Breast epithelium (tissue), 4 donors: ENCODE measurements around the gene RBM12. TPM values are rescaled to one million over a fixed set of nuclear protein-coding genes. Genes with fewer than 3 reads are reported as not detected.
A peak's percentile ranks its signal among the peaks of the same experiment; 100 is the strongest.

Experiments used
- DNase-seq, 2 donors: peaks; one replicate each; pipeline ENCODE4 v3.0.0-alpha.2; 2019; ENCODE audit warnings: low spot score in 2 of 2
- H3K27ac ChIP-seq, 2 donors: fragments of 200-600 bp; sonication (generic) in 1 of 2; one replicate each; pipeline ENCODE4 v1.5.1; 2016 to 2019; ENCODE audit warnings: mild to moderate bottlenecking in 1 of 2
- H3K27me3 ChIP-seq, 2 donors: fragments of 200-600 bp; sonication (generic) in 1 of 2; one replicate each; pipeline versions ENCODE4 v1.5.1 to v1.6.0; 2017 to 2019; ENCODE audit warnings: control low read depth in 1 of 2, mild to moderate bottlenecking in 1 of 2
- H3K36me3 ChIP-seq: fragments of 200-600 bp; one replicate; pipeline ENCODE4 v1.5.1; 2019
- H3K4me1 ChIP-seq, 2 donors: fragments of 200-600 bp; sonication (generic); one replicate each; pipeline ENCODE4 v1.5.1; 2016 to 2019; ENCODE audit warnings: control low read depth in 1 of 2
- H3K4me3 ChIP-seq, 3 donors: fragments of 200-600 bp; sonication (generic); 1 replicate in 2 of 3; 2 replicates in 1 of 3; pipeline ENCODE4 v1.5.1; 2016 to 2019; ENCODE audit warnings: mild to moderate bottlenecking in 3 of 3, moderate library complexity in 2 of 3
- H3K9me3 ChIP-seq, 2 donors: fragments of 200-600 bp; sonication (generic) in 1 of 2; one replicate each; pipeline ENCODE4 v1.5.1; 2016 to 2019; ENCODE audit warnings: control low read depth in 1 of 2
- POLR2A ChIP-seq: fragments of 450-650 bp; IDR thresholded peaks from one replicate; pipeline ENCODE4 v1.6.1; 2016; ENCODE audit warnings: antibody characterized with exemption, mild to moderate bottlenecking, moderate library complexity
- POLR2AphosphoS5 ChIP-seq, 3 donors: sonication (generic); formaldehyde crosslinking; IDR thresholded peaks; one replicate each; pipeline ENCODE4 v1.6.1; 2017; ENCODE audit warnings: antibody characterized with exemption in 3 of 3
- intact Hi-C: fragments of 100-400 bp; cut with DNase I; formaldehyde crosslinking; loops from one replicate; pipeline ENCODE4 v1.15.1; 2023; ENCODE audit warnings: low total_unique reads
- total RNA-seq, 3 donors: library from RNA; depleted of rRNA; stranded (reverse); fragments of >200 nt; gene quantifications; one replicate each; pipeline ENCODE4 v1.1.0, GENCODE V29; 2016
- TF ChIP-seq, protein P1 (sequence below), 3 donors: fragments of 450-650 bp; IDR thresholded peaks; one replicate each; pipeline ENCODE4 v1.5.1; 2016 to 2017; ENCODE audit warnings: antibody characterized with exemption in 3 of 3, mild to moderate bottlenecking in 3 of 3, moderate library complexity in 3 of 3

Gene RBM12
- total RNA-seq, 3 donors from 2014 or later: 22.7 to 40.1 (median 34.4) TPM

DNA sequence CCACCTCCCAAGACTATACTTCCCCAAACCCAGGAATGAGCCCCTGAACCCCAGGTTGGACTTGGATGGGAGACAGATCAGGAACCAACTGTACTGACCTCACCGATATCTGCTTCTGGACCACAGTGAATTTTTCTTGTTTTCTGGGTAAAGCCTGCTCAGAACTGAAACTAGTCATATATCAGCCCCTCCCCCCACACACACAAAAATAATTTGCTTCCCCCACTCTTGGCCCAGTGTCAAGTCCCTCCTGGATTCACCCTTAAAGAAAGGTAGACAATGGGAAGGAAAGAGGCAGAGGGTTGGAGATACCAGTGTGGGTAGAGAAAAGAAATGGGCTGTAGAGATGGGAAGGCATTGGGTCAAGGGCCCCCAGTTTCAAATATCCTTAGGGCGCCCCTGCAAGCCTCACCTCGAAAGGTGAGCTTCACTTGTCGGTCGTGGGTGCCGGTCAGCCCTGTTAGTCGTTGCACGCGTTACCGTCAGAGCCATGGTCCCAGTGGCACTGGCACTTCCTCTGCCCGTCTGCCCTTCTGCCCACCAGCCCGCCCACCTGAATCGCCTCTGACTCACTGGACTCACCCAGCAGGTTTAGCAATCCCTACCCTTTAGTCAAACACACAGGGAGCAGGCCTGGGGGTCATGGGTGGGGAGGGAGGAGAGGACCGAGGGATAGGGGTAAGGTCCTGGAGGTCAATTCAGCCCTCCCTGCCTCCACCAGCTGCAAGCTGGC, 57.5 kb downstream of the RBM12 start:
- no peak overlapping the region for H3K27ac ChIP-seq
- no peaks in the 10 kb centered on the region for H3K4me1 ChIP-seq
- TF ChIP-seq, protein P1, sequence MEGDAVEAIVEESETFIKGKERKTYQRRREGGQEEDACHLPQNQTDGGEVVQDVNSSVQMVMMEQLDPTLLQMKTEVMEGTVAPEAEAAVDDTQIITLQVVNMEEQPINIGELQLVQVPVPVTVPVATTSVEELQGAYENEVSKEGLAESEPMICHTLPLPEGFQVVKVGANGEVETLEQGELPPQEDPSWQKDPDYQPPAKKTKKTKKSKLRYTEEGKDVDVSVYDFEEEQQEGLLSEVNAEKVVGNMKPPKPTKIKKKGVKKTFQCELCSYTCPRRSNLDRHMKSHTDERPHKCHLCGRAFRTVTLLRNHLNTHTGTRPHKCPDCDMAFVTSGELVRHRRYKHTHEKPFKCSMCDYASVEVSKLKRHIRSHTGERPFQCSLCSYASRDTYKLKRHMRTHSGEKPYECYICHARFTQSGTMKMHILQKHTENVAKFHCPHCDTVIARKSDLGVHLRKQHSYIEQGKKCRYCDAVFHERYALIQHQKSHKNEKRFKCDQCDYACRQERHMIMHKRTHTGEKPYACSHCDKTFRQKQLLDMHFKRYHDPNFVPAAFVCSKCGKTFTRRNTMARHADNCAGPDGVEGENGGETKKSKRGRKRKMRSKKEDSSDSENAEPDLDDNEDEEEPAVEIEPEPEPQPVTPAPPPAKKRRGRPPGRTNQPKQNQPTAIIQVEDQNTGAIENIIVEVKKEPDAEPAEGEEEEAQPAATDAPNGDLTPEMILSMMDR (IDR thresholded peaks at IDR 0.05): no peak
- TF ChIP-seq POLR2A (no peak), POLR2AphosphoS5 (IDR thresholded peaks at IDR 0.05) (no peak)
- intact Hi-C loops: no loop called here
- DNase-seq: no peak
- no peaks in the 10 kb centered on the region for H3K9me3 ChIP-seq
- H3K36me3 ChIP-seq: no peaks in the 10 kb centered on the region
- H3K27me3 ChIP-seq: no peaks in the 10 kb centered on the region
- no peak overlapping the region for H3K4me3 ChIP-seq

DNA sequence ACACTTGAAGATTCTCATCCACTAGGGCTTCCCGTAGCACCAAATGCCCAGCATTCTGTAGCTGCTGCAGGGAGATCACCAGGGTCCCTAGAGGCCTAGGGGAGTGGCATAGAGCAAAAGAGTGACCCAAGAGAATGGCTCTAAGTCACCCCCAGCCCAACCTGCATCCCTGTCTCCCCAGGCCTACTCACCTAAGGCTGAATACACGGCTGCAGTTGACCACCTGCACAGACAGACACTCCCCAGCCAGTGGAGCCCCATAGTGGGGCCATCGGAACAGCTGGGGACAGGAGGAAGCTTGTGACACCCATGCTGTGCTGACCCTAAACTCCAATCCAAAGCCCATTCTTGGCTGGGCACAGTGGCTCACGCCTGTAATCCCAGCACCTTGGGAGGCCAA, 58.6 kb downstream of the RBM12 start:
- Histone ChIP-seq H3K9me3 (no peaks in the 10 kb centered on the region), H3K36me3 (no peaks in the 10 kb centered on the region), H3K27ac (no peak overlapping the region), H3K4me1 (no peaks in the 10 kb centered on the region), H3K27me3 (no peaks in the 10 kb centered on the region), H3K4me3 (no peak overlapping the region)
- intact Hi-C loops: no loop called here
- no peak for DNase-seq
- no peak for TF ChIP-seq POLR2A
- no peak for TF ChIP-seq POLR2AphosphoS5 (IDR thresholded peaks at IDR 0.05)
- TF ChIP-seq, protein P1 (IDR thresholded peaks at IDR 0.05): no peak

DNA sequence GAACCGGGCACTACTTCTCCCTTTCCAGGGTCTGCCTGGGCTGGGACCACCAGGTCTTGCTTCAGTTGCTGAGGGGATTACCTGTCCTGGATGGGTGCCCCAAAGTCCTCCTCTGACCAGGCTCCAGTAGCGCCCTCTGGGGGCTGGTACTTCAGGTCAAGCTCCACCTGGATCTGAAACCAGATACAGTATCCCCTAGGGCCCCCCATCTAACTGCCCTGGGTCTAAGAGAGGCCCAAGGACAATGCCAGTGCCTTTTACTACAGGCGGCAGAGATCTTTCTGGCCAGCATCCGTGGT, 60.3 kb downstream of the RBM12 start:
- no peaks in the 10 kb centered on the region for H3K36me3 ChIP-seq

DNA sequence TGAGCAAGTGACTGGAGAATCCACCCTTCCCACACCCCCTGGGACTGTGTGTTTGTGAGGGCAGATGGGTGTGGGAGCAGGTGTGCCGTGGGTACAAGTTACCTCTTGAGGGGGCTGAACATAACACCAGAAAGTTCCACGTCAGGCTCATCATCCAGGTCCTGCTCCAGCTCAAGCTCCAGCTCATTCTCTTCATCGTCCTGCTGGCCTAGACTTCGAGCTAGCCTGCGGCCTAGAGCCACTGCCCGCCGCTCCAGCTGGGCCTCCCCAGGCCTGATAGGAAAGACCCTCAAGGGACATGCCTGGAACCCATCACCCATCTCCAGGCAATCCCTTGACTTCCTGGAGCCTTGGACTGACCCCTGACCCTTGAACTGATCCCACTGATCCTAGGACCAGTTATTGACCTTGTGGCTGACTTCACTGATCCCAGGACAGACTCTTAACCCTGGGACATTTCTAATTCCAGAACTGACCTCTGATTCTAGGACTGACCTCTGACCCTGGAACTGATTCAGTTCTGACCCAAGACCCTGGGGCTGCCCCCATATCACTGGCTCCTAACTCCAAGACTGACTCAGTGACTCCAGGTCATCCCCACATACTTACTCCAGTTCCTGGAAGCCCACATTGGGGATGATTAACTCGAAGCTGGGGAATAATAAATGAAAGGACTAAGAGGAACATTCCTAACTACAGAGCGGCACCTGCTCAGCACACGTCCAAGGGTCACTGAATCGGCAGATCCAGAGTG, 60.8 kb downstream of the RBM12 start:
- no peak overlapping the region for H3K27ac ChIP-seq
- H3K27me3 ChIP-seq: no peaks in the 10 kb centered on the region
- H3K4me3 ChIP-seq: no peak overlapping the region
- H3K9me3 ChIP-seq: no peaks in the 10 kb centered on the region
- TF ChIP-seq POLR2A: no peak
- TF ChIP-seq POLR2AphosphoS5 (IDR thresholded peaks at IDR 0.05): no peak
- TF ChIP-seq, protein P1 (IDR thresholded peaks at IDR 0.05): no peak
- intact Hi-C loops: no loop called here
- H3K4me1 ChIP-seq: no peaks in the 10 kb centered on the region
- no peak for DNase-seq
- H3K36me3 ChIP-seq: no peaks in the 10 kb centered on the region

More for the DNA sequence above, 60.3 kb downstream of the RBM12 start:
- no peak overlapping the region for H3K4me3 ChIP-seq
- intact Hi-C loops: no loop called here
- H3K27me3 ChIP-seq: no peaks in the 10 kb centered on the region
- H3K4me1 ChIP-seq: no peaks in the 10 kb centered on the region
- no peaks in the 10 kb centered on the region for H3K9me3 ChIP-seq
- DNase-seq: peak in 1 of 2 donors; percentile 47
- TF ChIP-seq POLR2AphosphoS5 (IDR thresholded peaks at IDR 0.05) (no peak), POLR2A (no peak)
- TF ChIP-seq, protein P1 (IDR thresholded peaks at IDR 0.05): no peak
- H3K27ac ChIP-seq: no peak overlapping the region

DNA sequence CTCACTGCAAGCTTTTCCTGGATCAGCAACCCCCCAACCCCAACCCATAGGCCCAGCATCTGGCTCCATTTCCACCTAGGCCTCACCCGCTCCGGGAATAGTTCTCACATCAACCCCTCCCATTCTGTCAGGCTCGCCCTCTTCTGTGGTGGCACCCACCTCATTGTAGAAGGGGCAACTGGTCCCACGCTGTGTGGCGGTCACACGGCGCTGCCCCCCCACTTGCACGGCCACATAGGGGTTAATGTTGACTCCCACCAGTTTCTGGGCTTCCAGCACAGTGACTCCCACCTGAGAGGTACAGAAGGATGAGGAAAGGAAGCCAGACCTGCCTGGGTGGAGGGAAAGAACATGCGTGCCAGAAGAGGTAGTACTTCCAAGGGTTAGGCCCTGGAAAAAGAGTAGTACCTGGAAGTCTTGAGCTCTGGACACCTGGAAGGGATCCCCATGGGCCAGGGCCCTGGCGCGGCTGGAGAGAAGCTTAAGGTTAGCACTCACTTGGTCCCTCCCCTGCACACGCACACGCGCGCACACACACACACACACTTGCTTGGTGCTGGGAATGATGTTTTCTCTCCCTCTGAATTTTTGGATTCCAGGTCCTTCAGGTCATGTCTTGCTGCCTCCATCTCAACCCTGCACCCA, 61.7 kb downstream of the RBM12 start:
- no peak for DNase-seq
- Histone ChIP-seq H3K27me3 (no peaks in the 10 kb centered on the region), H3K9me3 (no peaks in the 10 kb centered on the region), H3K36me3 (no peaks in the 10 kb centered on the region), H3K27ac (no peak overlapping the region), H3K4me3 (no peak overlapping the region), H3K4me1 (no peaks in the 10 kb centered on the region)
- no peak for TF ChIP-seq POLR2AphosphoS5 (IDR thresholded peaks at IDR 0.05)
- TF ChIP-seq, protein P1 (IDR thresholded peaks at IDR 0.05): no peak
- no peak for TF ChIP-seq POLR2A
- intact Hi-C loops: no loop called here
